Measurements from ENCODE around the gene ACVR1B.
A peak's percentile ranks its signal among the peaks of the same experiment; 100 is the strongest.

ACVR1B gene

DNA sequence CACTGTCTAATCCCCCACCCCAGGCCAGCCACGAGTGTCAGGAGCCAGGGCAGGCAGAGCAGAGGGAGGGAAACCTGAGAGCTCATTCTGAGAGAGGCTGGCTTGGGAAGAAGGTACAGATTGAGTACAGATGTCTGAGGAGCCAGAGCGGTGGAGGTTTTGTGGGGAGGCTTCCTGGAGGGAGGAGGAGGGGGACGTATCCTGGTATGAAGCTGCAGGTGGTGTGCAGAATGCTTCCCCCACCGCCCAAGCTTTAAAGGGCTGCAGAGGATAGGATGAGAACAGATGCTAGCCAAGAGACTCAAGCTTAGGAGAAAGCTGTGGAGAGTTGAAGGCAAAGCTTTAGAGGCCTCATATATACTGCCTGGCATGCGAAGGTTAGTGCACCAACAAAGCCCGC is 52.1 kb downstream of the ACVR1B start:
- DNase-seq (ENCODE audit: extremely low read depth, low read depth), result no peak
- TF ChIP-seq, protein P1, sequence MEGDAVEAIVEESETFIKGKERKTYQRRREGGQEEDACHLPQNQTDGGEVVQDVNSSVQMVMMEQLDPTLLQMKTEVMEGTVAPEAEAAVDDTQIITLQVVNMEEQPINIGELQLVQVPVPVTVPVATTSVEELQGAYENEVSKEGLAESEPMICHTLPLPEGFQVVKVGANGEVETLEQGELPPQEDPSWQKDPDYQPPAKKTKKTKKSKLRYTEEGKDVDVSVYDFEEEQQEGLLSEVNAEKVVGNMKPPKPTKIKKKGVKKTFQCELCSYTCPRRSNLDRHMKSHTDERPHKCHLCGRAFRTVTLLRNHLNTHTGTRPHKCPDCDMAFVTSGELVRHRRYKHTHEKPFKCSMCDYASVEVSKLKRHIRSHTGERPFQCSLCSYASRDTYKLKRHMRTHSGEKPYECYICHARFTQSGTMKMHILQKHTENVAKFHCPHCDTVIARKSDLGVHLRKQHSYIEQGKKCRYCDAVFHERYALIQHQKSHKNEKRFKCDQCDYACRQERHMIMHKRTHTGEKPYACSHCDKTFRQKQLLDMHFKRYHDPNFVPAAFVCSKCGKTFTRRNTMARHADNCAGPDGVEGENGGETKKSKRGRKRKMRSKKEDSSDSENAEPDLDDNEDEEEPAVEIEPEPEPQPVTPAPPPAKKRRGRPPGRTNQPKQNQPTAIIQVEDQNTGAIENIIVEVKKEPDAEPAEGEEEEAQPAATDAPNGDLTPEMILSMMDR (IDR thresholded peaks at IDR 0.05; ENCODE audit: low read depth, low read length, missing control alignments), result no peak
- H3K4me3 ChIP-seq (replicated peaks; ENCODE audit: low read depth, low read length), result no peak overlapping the region

- DNase-seq (ENCODE audit: extremely low read depth, low read depth), result no peak
- TF ChIP-seq, protein P1 (IDR thresholded peaks at IDR 0.05; ENCODE audit: low read depth, low read length, missing control alignments), result peak; percentile 75
- no peak overlapping the region for H3K4me3 ChIP-seq (replicated peaks; ENCODE audit: low read depth, low read length)
Measured at GRCh38 chr12:52004042-52004648, 52.6 kb downstream of the ACVR1B start.

GRCh38 chr12:52005218-52005902 is 53.9 kb downstream of the ACVR1B start:
- no peak for DNase-seq (ENCODE audit: extremely low read depth, low read depth)
- TF ChIP-seq, protein P1 (IDR thresholded peaks at IDR 0.05; ENCODE audit: low read depth, low read length, missing control alignments), result no peak
- no peak overlapping the region for H3K4me3 ChIP-seq (replicated peaks; ENCODE audit: low read depth, low read length)

DNA sequence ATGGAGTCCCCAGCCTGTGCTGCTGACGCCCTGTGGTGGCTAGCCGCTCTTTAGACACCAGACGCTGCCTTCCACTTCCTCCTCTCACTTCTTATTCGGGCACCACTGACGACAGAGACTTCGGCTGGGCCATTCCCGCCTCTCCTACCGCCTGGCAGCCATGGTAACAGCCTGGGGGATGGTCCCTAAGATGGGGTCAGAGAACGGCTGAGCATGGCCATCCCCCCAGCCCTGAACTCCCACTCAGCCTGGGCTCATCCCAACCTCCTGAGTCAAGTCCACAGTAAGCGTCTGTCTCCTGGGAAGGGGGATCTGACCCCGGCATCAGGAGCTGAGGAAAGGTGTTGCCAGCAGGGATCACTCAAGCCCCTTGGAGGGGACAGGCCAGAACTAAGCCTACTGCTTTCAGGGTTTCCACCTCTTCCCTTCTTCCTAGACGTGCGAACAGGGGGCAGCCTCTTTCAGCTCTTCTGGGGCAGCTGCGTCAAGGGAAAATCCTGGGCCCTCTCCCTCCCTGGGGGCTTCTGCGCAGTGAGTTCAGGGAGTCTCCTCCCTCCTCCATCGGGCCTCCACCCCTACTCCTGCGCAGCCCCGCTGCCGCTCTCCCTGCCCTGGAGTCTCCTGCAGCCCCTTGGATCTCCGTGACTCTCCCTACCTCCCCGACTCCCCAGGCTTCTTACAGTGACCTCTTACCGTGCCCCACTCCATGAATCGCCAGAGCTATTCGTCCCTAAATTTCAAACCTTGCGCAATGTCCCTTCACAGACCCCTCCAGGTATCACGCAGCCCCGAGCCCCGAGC is 54.6 kb downstream of the ACVR1B start:
- TF ChIP-seq, protein P1 (IDR thresholded peaks at IDR 0.05; ENCODE audit: low read depth, low read length, missing control alignments), result no peak
- no peak for DNase-seq (ENCODE audit: extremely low read depth, low read depth)
- peak overlapping the region; percentile 52 for H3K4me3 ChIP-seq (replicated peaks; ENCODE audit: low read depth, low read length)

GRCh38 chr12:52006726-52007157 is 55.2 kb downstream of the ACVR1B start, which contains the start of gene TAMALIN:
TSS of gene TAMALIN (plus strand) at chr12:52006946. CDS start at chr12:52007020, 74 bp downstream.
- no peak for DNase-seq (ENCODE audit: extremely low read depth, low read depth)
- TF ChIP-seq, protein P1 (IDR thresholded peaks at IDR 0.05; ENCODE audit: low read depth, low read length, missing control alignments), result no peak
- peak within 1 kb of the TSS; percentile 52 for H3K4me3 ChIP-seq (replicated peaks; ENCODE audit: low read depth, low read length)

DNA sequence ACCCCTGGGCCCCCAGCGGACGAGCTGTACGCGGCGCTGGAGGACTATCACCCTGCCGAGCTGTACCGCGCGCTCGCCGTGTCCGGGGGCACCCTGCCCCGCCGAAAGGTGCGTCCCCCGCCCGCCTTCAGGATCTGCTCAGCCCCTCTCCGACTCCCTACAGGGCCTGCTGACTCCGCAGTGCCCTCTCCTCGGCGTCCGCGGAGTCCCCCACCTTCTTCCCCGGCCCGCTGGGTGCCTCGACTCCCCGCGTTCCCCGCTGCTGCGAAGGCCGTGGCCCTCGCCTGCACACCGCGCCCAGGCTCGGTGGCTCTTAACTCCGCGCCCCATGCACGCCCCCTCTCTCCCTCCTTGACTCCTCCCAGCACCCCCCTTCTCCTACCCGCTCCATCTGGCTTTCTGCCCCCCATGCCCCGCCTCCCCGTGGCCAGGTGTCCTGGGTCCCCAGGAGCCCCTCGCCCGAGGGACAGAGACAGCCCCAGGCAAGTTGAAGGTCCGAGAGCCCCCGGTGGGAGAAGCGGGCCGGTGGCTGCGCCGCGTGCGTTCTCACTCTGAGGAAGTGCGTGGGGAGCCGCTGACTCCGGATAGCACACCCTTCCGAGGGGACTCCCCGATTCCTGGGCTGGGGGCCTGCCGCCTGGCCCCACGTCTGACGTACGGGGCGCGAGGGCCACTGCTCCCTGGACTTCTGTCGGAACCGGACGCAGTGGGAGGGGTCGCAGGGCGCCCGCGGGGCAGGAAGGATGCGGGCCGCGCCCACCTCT is 55.8 kb downstream of the ACVR1B start:
- TF ChIP-seq, protein P1 (IDR thresholded peaks at IDR 0.05; ENCODE audit: low read depth, low read length, missing control alignments), result no peak
- peak overlapping the region; percentile 52 for H3K4me3 ChIP-seq (replicated peaks; ENCODE audit: low read depth, low read length)
- DNase-seq (ENCODE audit: extremely low read depth, low read depth), result no peak

Data from HFF-Myc (cell line).